ENCODE results near the gene CFAP46.
"Not testable (repeated sequence)": the region's sequence is repeated elsewhere in the genome, so short reads cannot be mapped to it uniquely, and the experiment has no call there.

CFAP46 gene

DNA sequence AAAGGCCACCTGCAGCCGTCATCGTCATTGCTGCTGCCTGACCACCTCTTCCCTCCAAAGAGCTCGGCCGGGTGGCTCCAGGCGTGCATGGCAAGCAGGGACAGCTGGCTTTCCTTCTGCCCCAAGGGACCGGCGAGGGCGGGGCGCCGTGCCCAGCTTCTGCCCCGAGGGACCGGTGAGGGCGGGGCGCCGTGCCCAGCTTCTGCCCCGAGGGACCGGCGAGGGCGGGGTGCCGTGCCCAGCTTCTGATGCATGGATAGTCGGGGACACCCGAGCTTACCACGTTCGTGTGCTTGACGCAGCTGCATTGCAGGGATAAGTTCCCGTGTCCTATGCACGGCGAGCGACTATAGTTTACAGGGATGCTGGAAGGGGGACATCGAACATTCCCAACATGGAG, 27.0 kb downstream of the CFAP46 start:
- DNase-seq (ENCODE audit: low read depth, low spot score), result no peak

DNA sequence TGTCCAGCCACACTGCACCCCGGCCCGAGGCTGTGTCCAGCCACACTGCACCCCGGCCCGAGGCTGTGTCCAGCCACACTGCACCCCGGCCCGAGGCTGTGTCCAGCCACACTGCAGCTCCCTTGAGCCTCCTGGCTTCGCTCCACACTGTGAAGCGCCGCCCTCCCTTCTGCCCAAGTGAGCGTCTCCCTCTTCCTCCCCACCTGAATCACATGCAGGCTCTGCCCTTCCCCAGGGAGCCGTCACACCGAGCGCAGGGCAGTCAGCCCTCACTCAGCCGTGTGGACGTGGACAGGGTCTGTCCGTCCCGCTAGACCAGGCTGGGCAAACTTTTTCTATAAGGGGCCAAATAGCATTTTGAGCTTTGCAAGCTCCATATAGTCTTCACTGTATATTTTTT, 27.6 kb downstream of the CFAP46 start:
- DNase-seq (ENCODE audit: low read depth, low spot score), result no peak

DNA sequence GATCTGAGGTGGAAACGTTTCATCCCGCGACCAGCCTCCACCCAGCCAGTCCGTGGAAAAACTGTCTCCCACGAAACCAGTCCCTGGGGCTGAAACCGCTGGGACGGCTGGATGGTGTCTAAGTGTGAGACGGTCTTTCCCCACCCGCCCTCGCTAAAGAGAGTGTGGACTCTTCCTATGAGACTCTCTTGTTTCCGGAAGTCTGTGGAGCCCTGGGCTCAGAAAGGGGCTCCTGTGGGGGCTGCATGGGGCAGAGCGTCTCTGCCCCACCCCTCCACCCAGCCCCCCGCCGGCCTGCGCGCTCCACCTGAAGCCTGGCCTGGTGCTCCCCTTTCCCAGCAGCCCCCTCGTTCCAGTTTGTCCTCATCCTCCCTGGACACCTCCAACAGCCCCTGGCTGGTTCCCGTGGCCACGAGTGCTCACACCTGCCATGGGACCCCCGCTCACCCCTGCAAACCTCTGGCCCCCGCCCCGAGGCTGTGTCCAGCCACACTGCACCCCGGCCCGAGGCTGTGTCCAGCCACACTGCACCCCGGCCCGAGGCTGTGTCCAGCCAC, 28.7 kb downstream of the CFAP46 start:
- no peak for DNase-seq (ENCODE audit: low read depth, low spot score)

DNA sequence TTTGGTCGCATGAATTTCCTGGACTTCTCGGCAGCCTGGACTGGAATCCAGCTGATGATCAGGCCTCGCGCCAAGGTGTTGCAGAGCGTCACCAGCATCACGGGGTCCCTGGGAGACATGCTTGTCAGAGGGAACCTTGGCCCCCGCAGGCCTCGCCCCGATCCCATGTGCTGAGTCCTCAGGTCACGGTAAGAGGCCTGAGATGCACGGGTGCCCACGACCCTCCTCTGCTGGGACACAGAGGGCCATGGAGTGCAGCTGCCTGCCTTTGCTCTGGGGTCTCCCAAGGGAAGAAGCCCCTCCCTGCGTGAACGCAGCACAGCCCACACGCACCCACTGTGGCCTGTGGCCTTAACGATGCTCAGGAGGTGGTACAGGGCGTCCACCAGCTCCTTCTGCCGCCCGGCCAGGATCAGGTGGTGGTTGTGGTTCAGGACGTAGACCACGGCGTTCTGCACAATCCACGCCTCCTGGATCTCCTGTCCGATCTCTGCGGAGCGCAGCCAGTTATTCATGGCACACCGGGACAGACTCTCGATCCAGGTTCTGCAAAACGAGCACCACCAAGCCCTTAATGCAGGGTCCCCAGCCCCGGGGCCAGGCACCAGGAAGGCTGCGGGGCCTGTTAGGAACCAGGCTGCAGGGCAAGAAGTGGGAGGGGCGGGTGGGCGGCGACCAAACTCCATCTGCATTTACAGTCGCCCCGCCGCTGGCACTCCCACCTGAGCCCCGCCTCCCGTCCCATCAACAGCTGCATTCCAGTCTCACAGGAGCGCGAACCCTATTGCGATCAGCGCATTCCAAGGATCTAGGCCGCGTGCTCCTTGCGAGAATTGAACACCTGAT, 29.4 kb downstream of the CFAP46 start:
- peak; percentile 70 for DNase-seq (ENCODE audit: low read depth, low spot score)

DNA sequence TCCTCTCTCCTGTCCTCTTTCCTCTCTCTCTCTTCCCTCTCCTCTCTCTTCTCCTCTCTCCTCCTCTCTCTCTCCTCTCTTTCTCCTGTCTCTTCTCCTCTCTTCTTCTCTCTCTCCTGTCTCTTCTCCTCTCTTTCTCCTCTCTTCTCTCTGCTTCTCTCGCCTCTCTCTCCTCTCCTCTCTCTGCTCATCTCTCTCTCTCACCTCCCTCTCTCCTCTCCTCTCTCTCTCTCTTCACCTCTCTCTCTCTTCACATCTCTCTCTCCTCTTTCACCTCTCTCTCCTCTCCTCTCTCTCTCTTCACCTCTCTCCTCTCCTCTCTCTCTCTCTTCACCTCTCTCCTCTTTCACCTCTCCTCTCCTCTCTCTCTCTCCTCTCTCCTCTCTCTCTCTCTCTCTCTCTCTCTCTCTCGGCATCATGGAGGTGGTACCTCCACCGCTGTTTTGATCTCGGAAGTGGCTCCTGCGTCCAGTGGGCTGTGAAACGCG, 30.1 kb downstream of the CFAP46 start:
- DNase-seq (ENCODE audit: low read depth, low spot score), result no peak

DNA sequence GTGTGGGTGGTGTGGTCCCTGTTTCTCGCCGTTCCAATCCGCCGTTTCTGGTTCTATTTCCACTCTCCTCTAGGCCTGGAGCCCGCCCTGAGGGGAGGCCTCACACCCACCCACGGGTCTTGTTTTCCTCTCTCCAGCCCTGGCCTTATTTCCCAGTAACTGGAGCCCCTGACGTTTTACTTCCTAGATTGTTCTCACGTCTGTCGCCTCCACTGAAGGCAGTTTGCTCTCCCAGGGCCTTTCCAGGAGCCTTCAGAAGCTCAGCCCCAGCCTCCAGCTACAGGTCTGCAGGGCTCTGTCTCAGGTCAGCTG, 30.6 kb downstream of the CFAP46 start:
- DNase-seq (ENCODE audit: low read depth, low spot score), result no peak

DNA sequence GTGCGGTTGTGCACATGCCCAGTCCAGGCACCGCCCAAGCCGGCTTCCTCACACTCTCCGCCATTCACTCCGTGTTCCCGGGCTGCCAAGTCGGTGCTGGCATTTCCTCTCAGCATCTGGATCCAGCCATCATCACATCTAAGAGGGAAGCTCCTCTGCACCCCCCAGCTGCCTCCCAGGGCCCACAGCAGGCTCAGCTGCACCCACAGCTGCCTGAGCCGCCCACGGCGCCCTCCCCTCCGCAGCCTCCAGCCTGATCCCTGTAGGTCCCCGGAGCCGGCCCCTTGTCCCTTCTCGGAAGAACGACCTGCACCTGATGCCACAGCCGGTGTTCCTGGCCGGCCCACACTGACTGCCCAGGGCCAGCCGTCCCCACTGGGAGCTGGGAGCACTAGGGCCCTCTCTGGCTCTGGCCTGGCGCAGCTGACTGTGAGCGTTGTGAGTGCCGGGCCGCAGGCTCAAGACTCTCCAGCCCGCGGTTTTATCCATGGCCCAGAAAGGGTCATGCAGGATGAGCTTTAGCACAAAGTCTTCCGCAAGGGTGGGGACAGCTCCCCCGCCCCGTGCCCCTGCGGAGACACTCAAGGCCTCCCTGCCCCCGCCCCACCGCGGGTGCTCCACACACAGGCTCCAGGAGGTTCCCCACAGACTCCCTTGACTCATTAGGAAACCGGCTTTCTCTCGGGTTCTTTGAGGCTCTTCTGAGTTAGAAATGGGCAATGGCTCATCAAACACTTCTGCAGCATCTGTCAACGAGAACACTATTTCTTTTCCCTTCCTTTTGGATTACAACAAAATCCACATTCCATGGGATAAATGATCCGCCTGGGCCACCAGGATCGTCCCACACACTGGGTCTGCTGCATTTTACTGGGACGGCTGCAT, 31.2 kb downstream of the CFAP46 start:
- DNase-seq (ENCODE audit: low read depth, low spot score), result no peak

DNA sequence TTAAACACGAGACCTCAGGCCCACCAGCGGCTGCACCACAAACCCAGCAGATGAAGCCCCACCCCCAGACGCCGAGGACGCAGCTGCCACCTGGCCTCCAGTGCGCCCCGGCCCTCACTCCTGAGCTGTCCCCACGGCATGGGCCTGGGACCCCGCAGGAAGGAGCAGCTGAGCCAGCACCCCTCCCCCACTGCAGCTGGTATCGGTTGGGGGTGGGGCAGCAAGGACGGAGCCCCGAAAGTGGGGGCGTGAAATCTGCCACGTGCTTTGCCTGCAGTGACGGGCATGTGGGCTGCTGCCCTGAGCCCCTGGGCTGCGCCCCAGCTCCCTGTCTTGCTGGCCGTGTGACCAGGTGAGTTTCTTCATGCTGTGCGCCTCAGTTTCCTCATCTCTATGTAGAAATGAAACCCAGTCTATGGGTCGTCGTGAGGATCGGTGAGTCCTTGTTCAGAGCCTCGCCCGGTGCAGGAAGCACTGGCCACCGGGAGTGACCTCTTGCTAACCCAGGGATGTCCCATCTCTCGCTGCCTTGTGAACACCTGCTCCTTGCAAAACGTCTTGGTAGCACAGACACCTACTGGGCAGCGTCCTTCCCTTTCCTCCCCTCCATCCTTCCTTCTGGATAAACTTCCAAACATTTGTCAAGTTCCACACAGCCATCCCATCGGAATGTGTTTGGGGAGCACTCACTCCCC, 32.0 kb downstream of the CFAP46 start:
- no peak for DNase-seq (ENCODE audit: low read depth, low spot score)

DNA sequence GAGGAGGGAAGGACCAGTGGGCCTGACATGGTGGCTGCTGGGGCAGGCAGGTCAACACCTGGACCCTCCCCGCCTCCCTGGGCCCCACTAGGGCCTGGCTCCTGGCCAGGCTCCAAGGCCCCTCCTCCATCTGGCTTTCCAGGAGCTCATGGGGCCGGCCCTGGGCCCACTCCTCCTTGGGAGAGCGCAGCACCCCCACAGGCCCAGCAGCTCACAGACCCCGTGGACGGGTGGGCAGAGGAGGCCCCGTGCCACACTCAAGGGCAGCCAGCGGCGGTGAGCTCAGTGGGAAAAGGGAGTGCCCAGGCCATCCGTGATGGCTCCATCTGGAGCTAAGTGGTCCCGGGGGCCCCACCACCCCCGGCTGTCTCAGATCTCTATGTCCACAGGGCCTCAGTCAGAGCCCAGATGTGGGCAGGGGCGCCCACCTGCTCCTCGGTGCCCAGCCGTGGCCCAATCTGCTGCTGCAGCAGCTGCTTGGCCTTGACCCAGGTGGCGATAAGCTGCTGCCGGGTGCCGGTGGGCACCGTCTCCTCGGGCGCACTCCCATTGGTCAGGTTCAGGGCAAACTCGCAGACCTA, 32.8 kb downstream of the CFAP46 start:
- no peak for DNase-seq (ENCODE audit: low read depth, low spot score)

DNA sequence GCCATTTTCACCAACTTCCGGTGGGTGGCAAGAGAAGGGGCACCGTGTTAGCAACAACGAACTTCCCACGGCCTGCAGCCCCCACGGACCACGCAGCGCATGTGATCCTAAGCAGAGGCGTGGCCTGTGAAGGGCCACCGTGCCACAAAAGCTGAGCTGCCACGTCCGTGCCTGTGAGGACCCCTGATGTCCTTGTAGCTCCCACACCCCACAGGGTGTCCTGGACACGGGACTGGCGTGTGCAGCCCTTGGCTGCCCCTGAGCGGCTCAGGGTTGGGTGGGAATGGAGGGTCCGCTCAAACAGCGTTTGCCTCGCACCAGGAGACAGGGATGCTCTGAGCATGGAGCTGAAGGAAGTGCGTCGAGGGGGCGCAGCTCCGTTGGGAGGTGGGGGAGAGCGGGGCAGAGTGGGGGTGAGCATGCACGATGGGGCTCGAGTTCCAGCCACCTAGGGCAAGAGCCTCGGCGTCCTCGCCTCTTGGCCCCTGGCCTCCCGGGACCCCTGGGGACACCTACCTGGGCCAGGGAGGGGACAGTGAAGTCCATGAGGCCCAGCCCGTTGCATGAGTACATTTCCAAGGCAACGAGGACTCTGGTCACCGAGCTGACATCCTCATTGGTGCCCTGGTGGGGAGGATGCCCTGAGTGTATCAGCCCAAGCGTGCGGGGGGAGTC, 33.6 kb downstream of the CFAP46 start:
- DNase-seq (ENCODE audit: low read depth, low spot score), result no peak

DNA sequence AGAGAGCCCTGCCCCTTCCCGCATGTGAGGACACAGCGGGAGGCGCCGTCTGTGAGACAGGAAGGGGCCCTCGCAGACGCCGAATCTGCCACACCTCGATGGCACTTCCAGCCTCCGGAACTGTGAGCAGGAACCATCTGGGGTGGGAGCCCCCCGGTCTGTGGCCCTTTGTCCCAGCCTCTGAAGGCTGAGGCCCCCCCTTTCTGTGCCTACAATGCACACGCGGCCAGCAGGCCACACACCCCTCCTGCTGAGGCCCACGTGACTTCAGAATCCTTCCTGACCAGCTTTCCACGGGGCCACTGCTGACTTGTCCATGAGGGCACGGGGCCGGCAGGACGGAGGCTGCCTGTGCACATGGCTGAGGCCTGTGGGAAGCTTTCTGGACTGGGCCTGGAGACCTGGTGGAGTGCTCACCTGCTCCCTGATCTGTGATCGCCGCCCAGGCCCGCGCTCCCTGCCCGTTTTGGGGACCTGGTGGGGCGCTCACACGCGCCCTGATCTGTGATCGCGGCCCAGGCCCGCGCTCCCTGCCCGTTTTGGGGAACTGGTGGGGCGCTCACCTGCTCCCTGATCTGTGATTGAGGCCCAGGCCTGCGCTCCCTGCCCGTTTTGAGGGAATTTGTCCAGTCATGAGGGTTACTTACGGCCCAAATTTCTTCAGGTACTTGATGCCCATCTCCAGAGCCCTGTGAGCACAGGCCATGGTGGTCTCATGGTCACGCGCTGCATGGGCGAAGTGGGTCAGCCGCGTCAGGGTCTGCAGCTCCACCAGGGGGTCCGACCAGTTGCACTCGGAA, 34.3 kb downstream of the CFAP46 start:
- no peak for DNase-seq (ENCODE audit: low read depth, low spot score)

DNA sequence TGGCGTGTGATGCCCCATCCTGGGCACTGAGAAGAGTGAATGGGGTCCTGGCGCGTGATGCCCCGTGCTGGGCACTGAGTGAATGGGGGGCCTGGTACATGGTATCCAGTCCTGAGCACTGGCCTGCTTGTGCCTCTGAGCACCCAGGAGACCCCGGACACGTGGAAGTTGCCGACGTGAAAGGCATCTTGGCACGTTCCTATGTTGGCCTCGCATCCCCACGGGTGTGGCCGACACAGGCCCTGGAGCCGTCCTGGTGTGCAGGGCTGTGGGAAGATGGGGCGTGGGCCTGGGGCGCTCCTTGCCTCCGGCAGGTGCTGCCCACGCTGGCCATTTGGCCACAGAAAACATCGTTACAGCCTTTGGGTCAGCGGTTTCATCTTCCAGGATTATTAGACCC, 35.5 kb downstream of the CFAP46 start:
- DNase-seq (ENCODE audit: low read depth, low spot score), result no peak

DNA sequence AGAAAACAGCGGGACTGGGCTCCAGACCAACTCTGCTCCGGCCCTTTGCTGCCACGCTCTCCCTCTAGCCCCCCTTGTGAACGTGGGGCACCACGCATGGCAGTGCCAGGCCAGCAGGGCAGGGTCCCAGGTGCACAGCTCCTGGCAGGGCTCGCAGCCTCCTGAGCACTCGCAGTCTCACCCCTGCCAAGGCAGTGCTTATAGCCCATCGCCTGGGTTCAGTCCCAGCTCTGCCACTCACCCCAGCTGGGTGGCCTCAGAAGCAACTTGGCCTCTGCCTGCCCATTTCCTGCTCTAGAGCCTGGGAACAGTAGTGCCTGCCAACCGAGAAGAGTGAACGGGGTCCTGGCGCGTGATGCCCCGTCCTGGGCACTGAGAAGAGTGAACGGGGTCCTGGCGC, 36.3 kb downstream of the CFAP46 start:
- DNase-seq (ENCODE audit: low read depth, low spot score), result no peak

DNA sequence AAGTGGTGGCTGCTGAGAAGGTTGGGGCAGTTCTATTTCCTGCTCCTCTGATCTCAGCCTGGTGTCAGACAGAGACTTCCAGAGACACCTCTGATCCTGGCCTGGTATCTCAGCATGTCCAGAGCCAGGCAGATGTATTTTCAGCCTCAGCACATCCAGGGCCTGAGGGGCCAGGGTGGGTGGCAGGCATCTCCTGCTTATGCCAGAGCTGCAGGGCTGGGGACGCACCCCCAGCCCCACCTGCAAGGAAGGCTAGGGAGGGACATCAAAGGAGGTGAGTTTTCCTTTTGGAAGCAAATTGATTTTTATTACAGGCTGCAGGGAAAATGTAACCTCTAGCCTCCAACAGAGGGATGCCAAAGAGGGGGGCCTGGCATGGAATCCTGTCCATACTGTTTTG, 36.7 kb downstream of the CFAP46 start:
- DNase-seq (ENCODE audit: low read depth, low spot score), result no peak

DNA sequence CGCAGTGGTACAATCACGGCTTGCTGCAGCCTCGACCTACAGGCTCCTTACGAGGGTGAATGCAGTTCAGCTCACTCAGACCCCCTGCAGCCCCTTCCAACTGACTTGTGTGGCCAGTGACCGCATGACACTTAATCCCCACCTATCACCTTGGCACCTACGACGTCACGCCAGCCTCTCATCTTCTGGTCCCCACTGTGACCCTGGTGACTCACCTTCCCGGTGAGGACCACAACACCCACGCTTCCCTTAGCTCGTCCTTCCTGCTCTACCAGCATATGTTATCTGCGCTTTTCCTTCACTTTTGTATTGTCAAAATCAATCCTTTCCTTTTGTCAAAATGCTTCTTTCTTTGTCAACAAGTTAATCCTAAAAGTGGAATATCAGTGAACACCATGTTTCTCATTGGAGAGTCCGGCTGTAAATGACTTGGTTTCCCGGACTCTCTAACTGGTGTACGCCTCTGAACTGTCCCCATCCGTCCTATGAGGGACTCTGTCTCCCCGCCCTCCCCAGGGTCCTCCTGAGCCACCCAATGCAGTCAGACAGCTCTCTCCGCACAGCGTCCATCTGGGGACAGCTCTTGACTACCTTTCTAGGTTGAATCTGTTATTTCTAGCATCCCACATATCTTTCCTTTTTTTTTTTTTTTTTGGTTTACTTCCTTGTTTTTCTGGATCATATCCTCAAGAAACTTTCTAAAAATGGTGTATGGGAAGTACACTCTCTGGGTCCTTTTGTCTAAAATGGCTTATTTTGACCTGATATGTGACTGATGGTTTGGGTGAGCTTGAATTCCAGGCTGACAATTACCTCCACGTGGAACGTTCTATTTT, 37.3 kb downstream of the CFAP46 start:
- DNase-seq (ENCODE audit: low read depth, low spot score), result no peak

DNA sequence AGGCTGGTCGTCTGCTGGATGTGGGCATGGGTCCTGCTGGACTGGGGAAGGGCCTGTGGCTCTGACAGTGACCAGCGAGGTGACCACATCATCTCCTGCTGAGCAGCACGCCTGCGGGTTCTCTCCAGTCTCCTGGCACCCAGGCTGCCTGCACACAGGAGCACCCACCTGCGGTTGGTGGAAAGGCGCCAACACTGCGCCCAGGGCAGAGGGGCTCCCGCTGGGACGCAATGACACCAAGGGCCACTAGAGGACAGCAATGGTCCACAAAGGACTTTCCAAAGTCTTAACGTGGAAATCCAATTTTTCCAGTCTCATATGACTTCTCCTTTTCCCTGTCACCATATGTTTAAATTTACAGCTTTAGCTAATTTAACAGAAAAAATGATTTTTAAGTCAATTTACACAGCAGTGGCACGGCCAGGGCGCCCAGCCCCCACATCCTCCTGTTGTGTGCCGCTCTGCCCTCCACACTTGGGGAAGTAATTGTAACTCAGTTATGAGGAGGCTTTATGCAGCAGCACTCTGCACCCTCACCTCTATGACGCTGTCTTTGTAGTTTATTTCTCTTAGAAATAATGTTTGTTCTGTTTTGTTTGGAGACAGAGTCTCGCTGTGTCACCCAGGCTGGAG, 38.1 kb downstream of the CFAP46 start:
- DNase-seq (ENCODE audit: low read depth, low spot score), result no peak

DNA sequence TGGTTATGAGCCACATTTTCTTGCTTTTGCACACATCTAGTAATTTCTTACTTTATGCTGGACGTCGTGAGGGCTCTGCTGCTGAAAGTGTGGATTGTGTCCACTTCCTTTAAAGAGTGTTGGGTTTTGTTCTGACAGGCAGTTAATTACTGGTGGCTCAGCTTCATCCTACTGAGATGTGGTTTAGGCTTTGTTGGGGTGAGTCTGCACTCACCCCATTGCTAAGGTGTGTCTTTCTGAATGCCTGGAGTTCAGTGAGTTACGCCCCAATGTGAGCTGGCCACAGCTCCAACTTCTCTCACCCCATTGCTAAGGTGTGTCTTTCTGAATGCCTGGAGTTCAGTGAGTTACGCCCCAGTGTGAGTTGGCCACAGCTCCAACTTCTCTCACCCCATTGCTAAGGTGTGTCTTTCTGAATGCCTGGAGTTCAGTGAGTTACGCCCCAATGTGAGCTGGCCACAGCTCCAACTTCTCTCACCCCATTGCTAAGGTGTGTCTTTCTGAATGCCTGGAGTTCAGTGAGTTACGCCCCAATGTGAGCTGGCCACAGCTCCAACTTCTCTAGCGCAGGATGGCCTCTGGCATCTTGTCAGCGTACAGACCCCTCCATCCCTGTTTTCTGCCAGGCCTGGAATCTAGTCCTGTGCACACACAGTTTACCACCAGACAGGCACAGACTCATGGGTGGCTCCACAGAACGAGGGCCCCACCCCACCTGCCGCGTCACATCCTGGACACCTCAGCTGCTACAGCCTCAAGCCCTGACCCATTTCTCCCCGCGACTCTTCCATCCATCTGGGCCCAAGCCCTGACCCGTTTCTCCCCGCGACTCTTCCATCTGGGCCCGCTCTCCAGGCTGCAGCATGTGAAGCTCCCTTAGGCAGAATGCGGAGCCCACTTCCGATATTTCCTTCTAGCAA, 39.5 kb downstream of the CFAP46 start:
- DNase-seq (ENCODE audit: low read depth, low spot score), result not testable (repeated sequence)

DNA sequence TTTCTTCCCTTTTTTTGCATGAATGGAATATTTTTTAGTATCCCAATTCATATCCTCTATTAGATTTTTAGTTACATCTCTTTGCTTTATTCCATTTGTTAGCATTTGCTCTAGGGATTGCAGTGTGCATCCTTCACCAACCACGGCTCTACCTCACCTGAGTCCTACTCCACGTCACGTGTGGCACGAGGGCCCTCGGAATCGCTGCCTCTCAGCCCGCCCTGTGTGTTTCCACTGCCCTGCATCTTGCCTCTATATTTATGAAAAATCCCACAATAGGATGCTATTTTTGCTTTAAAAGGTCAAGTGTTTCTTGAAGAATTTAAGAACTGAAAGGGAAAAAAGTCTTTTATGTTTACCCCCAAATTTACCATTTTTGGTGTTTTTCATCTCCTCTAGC, 41.0 kb downstream of the CFAP46 start:
- no peak for DNase-seq (ENCODE audit: low read depth, low spot score)

Measured in iPS DF 19.7 (cell line).